Endothelial cell of umbilical vein (primary cell): ENCODE data around the gene SLC29A3. TPM values are rescaled to one million over a fixed set of nuclear protein-coding genes. Genes with fewer than 3 reads are reported as not detected.

Experiments used
- BruUV-seq: library from RNA; stranded (reverse); fragments of 400-500 nt; replicated peaks from 2 replicates; lab custom pipeline; 2021; lab: Mats Ljungman, UMichigan
- CTCF ChIA-PET: fragments of 300-600, 350-600 bp; sonication (Branson Sonifier 250); formaldehyde crosslinking; loops from one replicate; lab custom pipeline; 2021; ENCODE audit warnings: antibody characterized with exemption, inconsistent platforms; lab: Charles Lee
- POLR2A ChIA-PET: fragments of 300-600, 350-600 bp; sonication (Branson Sonifier 250); formaldehyde crosslinking; loops from one replicate; lab custom pipeline; 2021; ENCODE audit warnings: antibody characterized with exemption, inconsistent platforms; lab: Charles Lee
- DNase-seq: peaks from one replicate; pipeline ENCODE4 v3.0.0-alpha.2; 2011; ENCODE audit warnings: low read depth, low spot score
- FAIRE-seq: peaks from 2 replicates; lab custom pipeline; 2011; peaks lifted over from hg19 to GRCh38; lab: Jason Lieb, UNC
- H2AFZ ChIP-seq: 2 replicates; pipeline ENCODE4 v1.6.0; 2012; ENCODE audit warnings: low read depth, low read length, control low read depth, inconsistent platforms
- H3K27ac ChIP-seq: 2 replicates; pipeline ENCODE4 v1.5.1; 2011; ENCODE audit warnings: low read depth, mild to moderate bottlenecking, control low read depth, low read length, moderate library complexity; ENCODE audit not compliant: insufficient read depth
- H3K27me3 ChIP-seq, 2 experiments: 2 replicates each; pipeline versions ENCODE4 v1.6.0 to v1.6.1; 2011; ENCODE audit warnings: low read length in 2 of 2, mixed read lengths in 1 of 2; ENCODE audit not compliant: control insufficient read depth in 2 of 2, insufficient read depth in 2 of 2
- H3K36me3 ChIP-seq, 2 experiments: 2 replicates in 1 of 2; 3 replicates in 1 of 2; pipeline ENCODE4 v1.5.1; 2011; ENCODE audit warnings: low read length in 2 of 2, mild to moderate bottlenecking in 1 of 2, moderate library complexity in 1 of 2; ENCODE audit not compliant: control insufficient read depth in 2 of 2, insufficient read depth in 2 of 2; ENCODE audit errors: extremely low read depth in 1 of 2
- H3K4me1 ChIP-seq: 3 replicates; pipeline ENCODE4 v1.5.1; 2011; ENCODE audit warnings: mild to moderate bottlenecking, low read length; ENCODE audit not compliant: control insufficient read depth, insufficient read depth; ENCODE audit errors: extremely low read depth
- H3K4me2 ChIP-seq: 2 replicates; pipeline ENCODE4 v1.6.1; 2011; ENCODE audit warnings: low read length, control low read depth, mixed read lengths; ENCODE audit not compliant: insufficient read depth
- H3K4me3 ChIP-seq, 3 experiments: fragments of 200-600 bp in 1 of 3; sonication (generic), shearing (Covaris generic) in 1 of 3; replicated peaks in 1 of 3; 2 replicates each; pipeline ENCODE4 v1.5.1; 2011 to 2016; ENCODE audit warnings: control low read depth in 3 of 3, low read length in 3 of 3, mild to moderate bottlenecking in 2 of 3, inconsistent platforms in 1 of 3, low read depth in 1 of 3, moderate library complexity in 1 of 3; ENCODE audit not compliant: insufficient read depth in 1 of 3
- H3K79me2 ChIP-seq: 2 replicates; pipeline ENCODE4 v1.6.0; 2012; ENCODE audit warnings: low read length, inconsistent platforms; ENCODE audit not compliant: control insufficient read depth, insufficient read depth
- H3K9ac ChIP-seq: replicated peaks from 2 replicates; pipeline ENCODE3; 2011; ENCODE audit warnings: low read length, control low read depth; ENCODE audit not compliant: insufficient read depth; ENCODE audit errors: extremely low read depth
- H3K9me1 ChIP-seq: replicated peaks from 3 replicates; pipeline ENCODE4 v1.6.0; 2011; ENCODE audit warnings: mild to moderate bottlenecking, low read length; ENCODE audit not compliant: control insufficient read depth, insufficient read depth; ENCODE audit errors: extremely low read depth
- H3K9me3 ChIP-seq: replicated peaks from 2 replicates; pipeline ENCODE4 v1.5.1; 2012; ENCODE audit warnings: low read length, inconsistent platforms; ENCODE audit not compliant: control insufficient read depth, insufficient read depth
- H4K20me1 ChIP-seq: replicated peaks from 2 replicates; pipeline ENCODE3; 2011; ENCODE audit warnings: mild to moderate bottlenecking, low read length; ENCODE audit not compliant: control insufficient read depth, insufficient read depth; ENCODE audit errors: extremely low read depth
- EZH2 ChIP-seq: IDR thresholded peaks from 2 replicates; pipeline ENCODE4 v1.6.1; 2012; ENCODE audit warnings: borderline replicate concordance, low read depth, mild to moderate bottlenecking, moderate library complexity, low read length, inconsistent platforms; ENCODE audit not compliant: severe bottlenecking
- FOS ChIP-seq: IDR thresholded peaks from 2 replicates; pipeline ENCODE4 v1.6.1; 2011; ENCODE audit warnings: mild to moderate bottlenecking, low read length, moderate library complexity, borderline replicate concordance; ENCODE audit not compliant: insufficient read depth
- GATA2 ChIP-seq: IDR thresholded peaks from 2 replicates; pipeline ENCODE4 v1.7.0; 2011; ENCODE audit warnings: low read depth, mild to moderate bottlenecking, moderate library complexity, mixed read lengths, low read length; ENCODE audit not compliant: insufficient read length, insufficient read depth
- JUN ChIP-seq: IDR thresholded peaks from 2 replicates; pipeline ENCODE4 v1.6.1; 2011; ENCODE audit warnings: borderline replicate concordance, low read depth; ENCODE audit not compliant: insufficient read length, insufficient read depth
- MAX ChIP-seq: IDR thresholded peaks from 2 replicates; pipeline ENCODE4 v1.6.1; 2011; ENCODE audit not compliant: insufficient read depth, insufficient read length
- MYC ChIP-seq: IDR thresholded peaks from one replicate; pipeline ENCODE4 v1.6.1; 2011; ENCODE audit warnings: mild to moderate bottlenecking, low read depth, low read length
- POLR2A ChIP-seq: IDR thresholded peaks from 2 replicates; pipeline ENCODE4 v1.6.1; 2012; ENCODE audit warnings: low read depth, mild to moderate bottlenecking, control low read depth, low read length
- POLR2AphosphoS5 ChIP-seq: IDR thresholded peaks from 2 replicates; pipeline ENCODE4 v1.6.1; 2012; ENCODE audit warnings: low read depth, mild to moderate bottlenecking, control low read depth, low read length, moderate library complexity; ENCODE audit not compliant: insufficient read depth
- dilution Hi-C: fragments of 300-500 bp; cut with MboI; formaldehyde crosslinking; loops from one replicate; pipeline ENCODE4 v1.15.0; 2019; ENCODE audit warnings: low sequenced_read_pairs; ENCODE audit not compliant: extremely low pct_ligation_motif_present
- intact Hi-C: fragments of 100-400 bp; cut with micrococcal nuclease; formaldehyde crosslinking; loops from one replicate; pipeline ENCODE4 v1.10.0; 2022
- polyA plus RNA-seq, 4 experiments: library from polyadenylated mRNA; depleted of rRNA in 3 of 4; stranded (reverse) in 3 of 4; unstranded in 1 of 4; fragments of >200 nt; gene quantifications; 2 replicates each; pipeline versions ENCODE4 v1.2.1 to v1.2.3, GENCODE V29; 2011 to 2012; ENCODE audit warnings: missing spikeins in 1 of 4
- total RNA-seq: library from RNA; stranded (reverse); gene quantifications from 2 replicates; pipeline ENCODE4 v1.2.3, GENCODE V29; 2021
- TF ChIP-seq, protein P1 (sequence below), 2 donors: IDR thresholded peaks; 1 replicate in 1 of 2; 2 replicates in 1 of 2; pipeline ENCODE4 v1.5.1; 2011; ENCODE audit warnings: low read length in 2 of 2, mild to moderate bottlenecking in 2 of 2, moderate library complexity in 2 of 2, control low read depth in 1 of 2, inconsistent platforms in 1 of 2, low read depth in 1 of 2; ENCODE audit not compliant: insufficient read depth in 1 of 2; ENCODE audit errors: extremely low read depth in 1 of 2

Gene SLC29A3
- total and polyA plus RNA-seq, 2 donors (not counting 3 experiments of a cell fraction or from before 2014, with no cell fraction given) = 5.0 to 9.1 TPM

GRCh38 chr10:71351087-71351486 is 32.0 kb downstream of the SLC29A3 start:
- BruUV-seq = no TSS peak
- DNase-seq (no peak), FAIRE-seq (no peak)
- TF ChIP-seq POLR2A (no peak), EZH2 (no peak), POLR2AphosphoS5 (no peak), MAX (no peak), GATA2 (no peak), JUN (no peak), MYC (no peak), FOS (no peak)
- TF ChIP-seq, protein P1, sequence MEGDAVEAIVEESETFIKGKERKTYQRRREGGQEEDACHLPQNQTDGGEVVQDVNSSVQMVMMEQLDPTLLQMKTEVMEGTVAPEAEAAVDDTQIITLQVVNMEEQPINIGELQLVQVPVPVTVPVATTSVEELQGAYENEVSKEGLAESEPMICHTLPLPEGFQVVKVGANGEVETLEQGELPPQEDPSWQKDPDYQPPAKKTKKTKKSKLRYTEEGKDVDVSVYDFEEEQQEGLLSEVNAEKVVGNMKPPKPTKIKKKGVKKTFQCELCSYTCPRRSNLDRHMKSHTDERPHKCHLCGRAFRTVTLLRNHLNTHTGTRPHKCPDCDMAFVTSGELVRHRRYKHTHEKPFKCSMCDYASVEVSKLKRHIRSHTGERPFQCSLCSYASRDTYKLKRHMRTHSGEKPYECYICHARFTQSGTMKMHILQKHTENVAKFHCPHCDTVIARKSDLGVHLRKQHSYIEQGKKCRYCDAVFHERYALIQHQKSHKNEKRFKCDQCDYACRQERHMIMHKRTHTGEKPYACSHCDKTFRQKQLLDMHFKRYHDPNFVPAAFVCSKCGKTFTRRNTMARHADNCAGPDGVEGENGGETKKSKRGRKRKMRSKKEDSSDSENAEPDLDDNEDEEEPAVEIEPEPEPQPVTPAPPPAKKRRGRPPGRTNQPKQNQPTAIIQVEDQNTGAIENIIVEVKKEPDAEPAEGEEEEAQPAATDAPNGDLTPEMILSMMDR (IDR thresholded peaks at IDR 0.05; ENCODE audit: extremely low read depth in 1 of 2, insufficient read depth in 1 of 2, low read depth in 1 of 2, low read length in 2 of 2) = no peak
- H2AFZ ChIP-seq = no peak overlapping the region
- H3K27me3 ChIP-seq = no peaks in the 10 kb centered on the region
- H3K4me1 ChIP-seq = peaks cover 13% of the 10 kb centered on the region
- H3K4me2 ChIP-seq = no peak overlapping the region
- H3K79me2 ChIP-seq = no peaks in the 10 kb centered on the region
- H3K36me3 ChIP-seq = no peaks in the 10 kb centered on the region
- ChIA-PET CTCF (interaction anchor here (1.3 to 1.5 kb wide), 2 partner anchors 13 to 35 kb away, joined by 3 to 4 read pairs; no protein-coding TSS in a partner anchor), POLR2A (no interaction called here)
- dilution Hi-C loops = no loop called here
- no peaks in the 10 kb centered on the region for H4K20me1 ChIP-seq
- intact Hi-C loops = no loop called here
- no peak overlapping the region for H3K27ac ChIP-seq
- H3K9me1 ChIP-seq = no peaks in the 10 kb centered on the region
- H3K4me3 ChIP-seq = no peak overlapping the region
- H3K9me3 ChIP-seq = no peaks in the 10 kb centered on the region
- H3K9ac ChIP-seq = no peak overlapping the region
